ES-I3 (cell line): ENCODE measurements around the gene TOP1.
A peak's percentile ranks its signal among the peaks of the same experiment; 100 is the strongest.
"Not testable (repeated sequence)": the region's sequence is repeated elsewhere in the genome, so short reads cannot be mapped to it uniquely, and the experiment has no call there.

Experiments used
- H3K36me3 ChIP-seq: 2 replicates; pipeline ENCODE4 v1.6.1; 2013; ENCODE audit warnings: mild to moderate bottlenecking, low read length, control low read depth, moderate library complexity; ENCODE audit not compliant: insufficient read depth
- H3K4me1 ChIP-seq: 2 replicates; pipeline ENCODE4 v1.6.1; 2013; ENCODE audit warnings: mild to moderate bottlenecking, control low read depth, low read length; ENCODE audit not compliant: insufficient read depth
- H3K9ac ChIP-seq: 2 replicates; pipeline ENCODE4 v1.6.1; 2013; ENCODE audit warnings: low read depth, mild to moderate bottlenecking, low read length, moderate library complexity
- H3K9me3 ChIP-seq: 2 replicates; pipeline ENCODE4 v1.6.1; 2013; ENCODE audit warnings: mild to moderate bottlenecking, low read length, moderate library complexity; ENCODE audit not compliant: control insufficient read depth, insufficient read depth

The TOP1 gene

GRCh38 chr20:41121399-41121798, 92.8 kb downstream of the TOP1 start:
- no peak overlapping the region for H3K9ac ChIP-seq
- no peaks in the 10 kb centered on the region for H3K4me1 ChIP-seq
- H3K9me3 ChIP-seq, result no peaks in the 10 kb centered on the region
- peaks cover 65% of the 10 kb centered on the region for H3K36me3 ChIP-seq

GRCh38 chr20:41123631-41124030, 95.0 kb downstream of the TOP1 start:
- Histone ChIP-seq H3K36me3 (peaks cover 48% of the 10 kb centered on the region), H3K9me3 (no peaks in the 10 kb centered on the region), H3K4me1 (no peaks in the 10 kb centered on the region), H3K9ac (no peak overlapping the region)

- peaks cover 40% of the 10 kb centered on the region for H3K36me3 ChIP-seq
- no peaks in the 10 kb centered on the region for H3K4me1 ChIP-seq
- no peak overlapping the region for H3K9ac ChIP-seq
- H3K9me3 ChIP-seq, result no peaks in the 10 kb centered on the region
Observed at GRCh38 chr20:41124451-41125094, 96.0 kb downstream of the TOP1 start.

- Histone ChIP-seq H3K9ac (no peak overlapping the region), H3K9me3 (no peaks in the 10 kb centered on the region), H3K36me3 (peaks cover 35% of the 10 kb centered on the region), H3K4me1 (no peaks in the 10 kb centered on the region)
Observed at GRCh38 chr20:41125530-41126457, 97.2 kb downstream of the TOP1 start.

GRCh38 chr20:41126719-41127118, 98.1 kb downstream of the TOP1 start:
- Histone ChIP-seq H3K36me3 (peaks cover 32% of the 10 kb centered on the region), H3K9me3 (no peaks in the 10 kb centered on the region), H3K9ac (no peak overlapping the region)

GRCh38 chr20:41128317-41128716, 99.7 kb downstream of the TOP1 start:
- not testable (repeated sequence) for H3K4me1 ChIP-seq, H3K9ac ChIP-seq, H3K9me3 ChIP-seq
- H3K36me3 ChIP-seq, result peaks cover 16% of the 10 kb centered on the region

More at GRCh38 chr20:41126719-41127118, 98.1 kb downstream of the TOP1 start:
- no peaks in the 10 kb centered on the region for H3K4me1 ChIP-seq

GRCh38 chr20:41131594-41132387, 103.2 kb downstream of the TOP1 start:
- H3K4me1 ChIP-seq, result peaks cover 11% of the 10 kb centered on the region
- H3K36me3 ChIP-seq, result no peaks in the 10 kb centered on the region; the same call in 1 of the 2 replicates
- H3K9me3 ChIP-seq, result no peaks in the 10 kb centered on the region
- no peak overlapping the region for H3K9ac ChIP-seq

- H3K9me3 ChIP-seq, H3K36me3 ChIP-seq, H3K9ac ChIP-seq: not testable (repeated sequence)
- peaks cover 11% of the 10 kb centered on the region for H3K4me1 ChIP-seq
Observed at GRCh38 chr20:41132388-41132775, 103.8 kb downstream of the TOP1 start.

- Histone ChIP-seq H3K9ac (no peak overlapping the region), H3K4me1 (peaks cover 11% of the 10 kb centered on the region), H3K9me3 (no peaks in the 10 kb centered on the region), H3K36me3 (no peaks in the 10 kb centered on the region)
Observed at GRCh38 chr20:41133709-41134361, 105.2 kb downstream of the TOP1 start.

GRCh38 chr20:41134362-41135186, 106.0 kb downstream of the TOP1 start:
- Histone ChIP-seq H3K36me3 (no peaks in the 10 kb centered on the region), H3K4me1 (peaks cover 11% of the 10 kb centered on the region), H3K9ac (no peak overlapping the region), H3K9me3 (no peaks in the 10 kb centered on the region)

GRCh38 chr20:41135187-41135887, 106.7 kb downstream of the TOP1 start:
- Histone ChIP-seq H3K36me3 (no peaks in the 10 kb centered on the region), H3K9ac (no peak overlapping the region), H3K9me3 (no peaks in the 10 kb centered on the region)

GRCh38 chr20:41135888-41136679, 107.5 kb downstream of the TOP1 start:
- Histone ChIP-seq H3K9me3 (no peaks in the 10 kb centered on the region), H3K9ac (peak overlapping the region; percentile 98), H3K36me3 (no peaks in the 10 kb centered on the region), H3K4me1 (peaks cover 27% of the 10 kb centered on the region)

More at GRCh38 chr20:41135187-41135887, 106.7 kb downstream of the TOP1 start:
- H3K4me1 ChIP-seq, result peaks cover 19% of the 10 kb centered on the region
